ENCODE data around the gene MPV17.

GRCh38 chr2:27303093-27304025, 19.5 kb downstream of the MPV17 start:
- TF ChIP-seq POLR2A (IDR thresholded peaks at IDR 0.05) (peak in 1 of 3 donors; percentile 18), CTCF (IDR thresholded peaks at IDR 0.05) (peak; percentile 42 to 96 (median 92))

Measured in body of pancreas (tissue), 4 donors.